ENCODE data around the gene EXOC3.

Gene EXOC3

GRCh38 chr5:463301-463700 lies 20.3 kb downstream of the EXOC3 start:
- H3K36me3 ChIP-seq: peaks cover 49% of the 10 kb centered on the region
- TF ChIP-seq CTCF (IDR thresholded peaks at IDR 0.05; ENCODE audit: low read depth, low read length): no peak
- H3K4me3 ChIP-seq (ENCODE audit: low read depth, low read length): no peak overlapping the region
- no peaks in the 10 kb centered on the region for H3K27me3 ChIP-seq (ENCODE audit: insufficient read depth, low read depth, severe bottlenecking)
- H3K27ac ChIP-seq: no peak overlapping the region
- no peaks in the 10 kb centered on the region for H3K9me3 ChIP-seq (ENCODE audit: severe bottlenecking)
- peak; percentile 6 for DNase-seq

- TF ChIP-seq CTCF (IDR thresholded peaks at IDR 0.05; ENCODE audit: low read depth, low read length): no peak
- H3K4me3 ChIP-seq (ENCODE audit: low read depth, low read length): no peak overlapping the region
- peak; percentile 5 for DNase-seq
- no peak overlapping the region for H3K27ac ChIP-seq
- no peaks in the 10 kb centered on the region for H3K9me3 ChIP-seq (ENCODE audit: severe bottlenecking)
- H3K27me3 ChIP-seq (ENCODE audit: insufficient read depth, low read depth, severe bottlenecking): no peaks in the 10 kb centered on the region
- peaks cover 46% of the 10 kb centered on the region for H3K36me3 ChIP-seq
These were observed 21.0 kb downstream of the EXOC3 start for GRCh38 chr5:463952-464351.

GRCh38 chr5:464446-464842 lies 21.5 kb downstream of the EXOC3 start:
- Histone ChIP-seq H3K9me3 (ENCODE audit: severe bottlenecking) (no peaks in the 10 kb centered on the region), H3K27me3 (ENCODE audit: insufficient read depth, low read depth, severe bottlenecking) (no peaks in the 10 kb centered on the region), H3K27ac (no peak overlapping the region), H3K4me3 (ENCODE audit: low read depth, low read length) (no peak overlapping the region), H3K36me3 (peaks cover 48% of the 10 kb centered on the region)
- no peak for DNase-seq
- no peak for TF ChIP-seq CTCF (IDR thresholded peaks at IDR 0.05; ENCODE audit: low read depth, low read length)

GRCh38 chr5:464843-465590 lies 22.0 kb downstream of the EXOC3 start:
- TF ChIP-seq CTCF (IDR thresholded peaks at IDR 0.05; ENCODE audit: low read depth, low read length): no peak
- H3K27ac ChIP-seq: no peak overlapping the region
- H3K27me3 ChIP-seq (ENCODE audit: insufficient read depth, low read depth, severe bottlenecking): no peaks in the 10 kb centered on the region
- DNase-seq: peak; percentile 11
- H3K9me3 ChIP-seq (ENCODE audit: severe bottlenecking): no peaks in the 10 kb centered on the region
- no peak overlapping the region for H3K4me3 ChIP-seq (ENCODE audit: low read depth, low read length)
- peaks cover 50% of the 10 kb centered on the region for H3K36me3 ChIP-seq

DNA sequence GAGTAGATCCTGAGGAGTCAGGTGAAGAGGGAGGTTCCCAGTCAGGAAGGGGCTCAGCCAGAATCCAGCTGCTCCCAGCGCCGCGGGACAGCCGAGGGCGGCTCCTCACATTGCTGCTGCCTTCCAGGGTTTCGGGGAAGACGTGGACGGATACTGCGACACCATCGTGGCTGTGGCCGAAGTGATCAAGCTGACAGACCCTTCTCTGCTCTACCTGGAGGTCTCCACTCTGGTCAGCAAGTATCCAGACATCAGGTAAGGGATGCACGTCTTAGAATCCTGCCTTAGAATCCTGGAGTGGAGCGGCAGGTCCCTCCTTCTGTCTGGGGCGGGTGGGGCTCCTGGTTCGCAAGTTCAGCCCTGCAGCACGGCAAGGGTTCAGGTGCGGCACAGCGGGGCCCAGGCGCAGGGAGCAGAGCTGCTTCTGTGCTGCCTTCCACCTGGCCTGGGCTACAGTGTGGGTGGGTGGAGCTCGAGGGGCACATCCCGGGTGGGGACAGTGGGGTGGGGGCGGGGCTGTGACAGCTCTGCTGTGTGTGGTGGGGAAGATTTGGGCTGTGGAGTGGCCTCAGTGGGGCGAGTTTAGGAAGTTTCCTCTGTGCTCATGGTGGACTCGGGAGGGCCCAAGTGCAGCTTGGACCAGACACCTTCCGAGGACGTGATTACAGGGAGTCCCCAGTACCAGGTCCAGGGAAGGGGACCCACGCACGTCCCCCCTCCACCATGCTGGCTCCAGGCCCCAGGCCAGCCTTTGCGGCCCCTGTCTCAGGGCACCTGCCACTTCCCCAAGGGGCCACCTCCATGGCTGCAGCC lies 22.8 kb downstream of the EXOC3 start:
- H3K27ac ChIP-seq: no peak overlapping the region
- peaks cover 48% of the 10 kb centered on the region for H3K36me3 ChIP-seq
- H3K4me3 ChIP-seq (ENCODE audit: low read depth, low read length): no peak overlapping the region
- H3K27me3 ChIP-seq (ENCODE audit: insufficient read depth, low read depth, severe bottlenecking): no peaks in the 10 kb centered on the region
- TF ChIP-seq CTCF (IDR thresholded peaks at IDR 0.05; ENCODE audit: low read depth, low read length): no peak
- no peaks in the 10 kb centered on the region for H3K9me3 ChIP-seq (ENCODE audit: severe bottlenecking)
- peak; percentile 7 for DNase-seq

Measured in WERI-Rb-1 (cell line).